ENCODE data around the gene CENPE. TPM values are rescaled to one million over a fixed set of nuclear protein-coding genes. Genes with fewer than 3 reads are reported as not detected.
A peak's percentile ranks its signal among the peaks of the same experiment; 100 is the strongest.

The CENPE gene
- total RNA-seq, 1 donor from 2014 or later = not detected

- H3K4me1 ChIP-seq = peaks cover 3 to 9% of the 10 kb centered on the region in 2 donors
- intact Hi-C loops (cut with DNase I) = loop anchor here (5.0 kb wide), 1 partner anchor 728 kb away; the partner anchor contains the start of gene SLC39A8
- H3K27ac ChIP-seq = peak overlapping the region; percentile 89 to 91
- peaks cover 0 to 3% of the 10 kb centered on the region in 2 donors for H3K36me3 ChIP-seq
- no peaks in the 10 kb centered on the region for H3K27me3 ChIP-seq
- no peak for DNase-seq (ENCODE audit: low spot score in 2 of 2)
- H3K4me3 ChIP-seq = peak overlapping the region; percentile 58 to 85
- TF ChIP-seq CTCF (IDR thresholded peaks at IDR 0.05) = no peak
- H3K9me3 ChIP-seq = no peaks in the 10 kb centered on the region
Measured at GRCh38 chr4:103075435-103075893, 122.7 kb downstream of the CENPE start.

GRCh38 chr4:103074744-103075434 lies 123.3 kb downstream of the CENPE start:
- Histone ChIP-seq H3K9me3 (no peaks in the 10 kb centered on the region), H3K36me3 (peaks cover 0 to 1% of the 10 kb centered on the region in 2 donors), H3K27me3 (no peaks in the 10 kb centered on the region), H3K4me1 (peaks cover 3 to 9% of the 10 kb centered on the region in 2 donors), H3K4me3 (peak overlapping the region; percentile 58 to 85), H3K27ac (peak overlapping the region in 1 of 2 donors; percentile 91)
- intact Hi-C loops (cut with DNase I) = loop anchor here (5.0 kb wide), 1 partner anchor 728 kb away; the partner anchor contains the start of gene SLC39A8
- no peak for DNase-seq (ENCODE audit: low spot score in 2 of 2)
- no peak for TF ChIP-seq CTCF (IDR thresholded peaks at IDR 0.05)

- H3K4me1 ChIP-seq = peaks cover 3 to 9% of the 10 kb centered on the region in 2 donors
- no peaks in the 10 kb centered on the region for H3K27me3 ChIP-seq
- DNase-seq (ENCODE audit: low spot score in 2 of 2) = no peak
- no peak overlapping the region for H3K4me3 ChIP-seq
- no peak for TF ChIP-seq CTCF (IDR thresholded peaks at IDR 0.05)
- no peak overlapping the region for H3K27ac ChIP-seq
- intact Hi-C loops (cut with DNase I) = no loop called here
- H3K9me3 ChIP-seq = no peaks in the 10 kb centered on the region
- no peaks in the 10 kb centered on the region for H3K36me3 ChIP-seq
Measured at GRCh38 chr4:103073792-103074438, 124.2 kb downstream of the CENPE start.

- H3K9me3 ChIP-seq = no peaks in the 10 kb centered on the region
- peaks cover 0 to 8% of the 10 kb centered on the region in 2 donors for H3K36me3 ChIP-seq
- H3K4me3 ChIP-seq = no peak overlapping the region
- TF ChIP-seq CTCF (IDR thresholded peaks at IDR 0.05) = no peak
- intact Hi-C loops (cut with DNase I) = no loop called here
- no peaks in the 10 kb centered on the region for H3K27me3 ChIP-seq
- DNase-seq (ENCODE audit: low spot score in 2 of 2) = no peak
- H3K27ac ChIP-seq = no peak overlapping the region
- H3K4me1 ChIP-seq = no peaks in the 10 kb centered on the region
Measured at GRCh38 chr4:103067841-103068547, 130.1 kb downstream of the CENPE start.

- Histone ChIP-seq H3K9me3 (no peaks in the 10 kb centered on the region), H3K36me3 (peaks cover 0 to 8% of the 10 kb centered on the region in 2 donors), H3K4me3 (no peak overlapping the region), H3K4me1 (no peaks in the 10 kb centered on the region), H3K27me3 (no peaks in the 10 kb centered on the region), H3K27ac (no peak overlapping the region)
- intact Hi-C loops (cut with DNase I) = no loop called here
- TF ChIP-seq CTCF (IDR thresholded peaks at IDR 0.05) = no peak
- DNase-seq (ENCODE audit: low spot score in 2 of 2) = no peak
Measured at GRCh38 chr4:103060453-103061148, 137.5 kb downstream of the CENPE start.
